Osteocyte (in vitro differentiated cells): ENCODE measurements around the gene ZDHHC14. TPM values are rescaled to one million over a fixed set of nuclear protein-coding genes. Genes with fewer than 3 reads are reported as not detected.

Experiments
- DNase-seq: peaks from one replicate; pipeline ENCODE4 v3.0.0; 2021; ENCODE audit warnings: mixed read lengths; ENCODE audit not compliant: unreplicated experiment; ENCODE audit errors: extremely low spot score
- H3K27ac Mint-ChIP-seq: one replicate; pipeline ENCODE4 v1.8.0; 2021; ENCODE audit warnings: mild to moderate bottlenecking, mixed read lengths; ENCODE audit not compliant: unreplicated experiment
- H3K27me3 Mint-ChIP-seq: one replicate; pipeline ENCODE4 v1.8.0; 2021; ENCODE audit warnings: mixed read lengths; ENCODE audit not compliant: unreplicated experiment
- H3K36me3 Mint-ChIP-seq: one replicate; pipeline ENCODE4 v1.8.0; 2021; ENCODE audit warnings: mixed read lengths; ENCODE audit not compliant: unreplicated experiment
- H3K4me1 Mint-ChIP-seq: one replicate; pipeline ENCODE4 v1.8.0; 2021; ENCODE audit warnings: mixed read lengths; ENCODE audit not compliant: unreplicated experiment
- H3K4me3 Mint-ChIP-seq: one replicate; pipeline ENCODE4 v1.8.0; 2021; ENCODE audit warnings: mild to moderate bottlenecking, moderate library complexity, mixed read lengths; ENCODE audit not compliant: unreplicated experiment
- H3K9me3 Mint-ChIP-seq: one replicate; pipeline ENCODE4 v1.8.0; 2021; ENCODE audit warnings: mixed read lengths; ENCODE audit not compliant: unreplicated experiment
- CTCF ChIP-seq: fragments of 200-600 bp; sonication (generic); IDR thresholded peaks from 2 replicates; pipeline ENCODE4 v1.5.0; 2021; ENCODE audit warnings: antibody characterized with exemption, mild to moderate bottlenecking, moderate library complexity
- total RNA-seq: library from RNA; stranded (reverse); gene quantifications from 2 replicates; pipeline ENCODE4 v1.2.1, GENCODE V29; 2021

The ZDHHC14 gene
- total RNA-seq, 1 donor from 2014 or later, result 9.1 TPM

- no peak for DNase-seq
- no peak overlapping the region for H3K27ac Mint-ChIP-seq
- no peak for TF ChIP-seq CTCF
- no peaks in the 10 kb centered on the region for H3K36me3 Mint-ChIP-seq
- no peak overlapping the region for H3K4me3 Mint-ChIP-seq
- peaks cover 32% of the 10 kb centered on the region for H3K4me1 Mint-ChIP-seq
- no peaks in the 10 kb centered on the region for H3K27me3 Mint-ChIP-seq
- H3K9me3 Mint-ChIP-seq, result no peaks in the 10 kb centered on the region
Observed at GRCh38 chr6:157450931-157451742, 70.1 kb downstream of the ZDHHC14 start.

GRCh38 chr6:157452096-157452495 is 71.1 kb downstream of the ZDHHC14 start:
- H3K4me3 Mint-ChIP-seq, result no peak overlapping the region

GRCh38 chr6:157453131-157453530 is 72.1 kb downstream of the ZDHHC14 start:
- Mint-ChIP-seq H3K36me3 (no peaks in the 10 kb centered on the region), H3K4me1 (peaks cover 36% of the 10 kb centered on the region), H3K27ac (no peak overlapping the region), H3K9me3 (no peaks in the 10 kb centered on the region), H3K4me3 (no peak overlapping the region), H3K27me3 (no peaks in the 10 kb centered on the region)
- no peak for TF ChIP-seq CTCF
- no peak for DNase-seq

More at GRCh38 chr6:157452096-157452495, 71.1 kb downstream of the ZDHHC14 start:
- TF ChIP-seq CTCF, result no peak
- H3K9me3 Mint-ChIP-seq, result no peaks in the 10 kb centered on the region
- peaks cover 36% of the 10 kb centered on the region for H3K4me1 Mint-ChIP-seq
- no peak overlapping the region for H3K27ac Mint-ChIP-seq
- DNase-seq, result no peak
- no peaks in the 10 kb centered on the region for H3K27me3 Mint-ChIP-seq
- no peaks in the 10 kb centered on the region for H3K36me3 Mint-ChIP-seq

GRCh38 chr6:157453978-157454377 is 73.0 kb downstream of the ZDHHC14 start:
- no peak for DNase-seq
- TF ChIP-seq CTCF, result no peak
- Mint-ChIP-seq H3K27ac (no peak overlapping the region), H3K27me3 (no peaks in the 10 kb centered on the region), H3K36me3 (no peaks in the 10 kb centered on the region), H3K9me3 (no peaks in the 10 kb centered on the region), H3K4me3 (no peak overlapping the region), H3K4me1 (peaks cover 33% of the 10 kb centered on the region)

GRCh38 chr6:157454762-157455714 is 74.0 kb downstream of the ZDHHC14 start:
- Mint-ChIP-seq H3K4me1 (peaks cover 26% of the 10 kb centered on the region), H3K36me3 (no peaks in the 10 kb centered on the region), H3K27ac (peak overlapping the region; percentile 64), H3K27me3 (no peaks in the 10 kb centered on the region), H3K9me3 (no peaks in the 10 kb centered on the region), H3K4me3 (peak overlapping the region; percentile 61)
- no peak for TF ChIP-seq CTCF
- DNase-seq, result no peak
